CD14-positive monocyte (primary cell): ENCODE results near the gene ZNF592. TPM values are rescaled to one million over a fixed set of nuclear protein-coding genes. Genes with fewer than 3 reads are reported as not detected.

Experiments used
- DNase-seq, 3 donors: peaks; one replicate each; pipeline ENCODE4 v3.0.0-alpha.2; 2011 to 2022
- H2AFZ ChIP-seq: 2 replicates; pipeline ENCODE4 v1.6.0; 2012; ENCODE audit warnings: mild to moderate bottlenecking, low read depth, low read length, inconsistent platforms; ENCODE audit not compliant: insufficient read depth, poor library complexity, severe bottlenecking
- H3K27ac ChIP-seq, 2 donors: 1 replicate in 1 of 2; 2 replicates in 1 of 2; pipeline ENCODE4 v1.5.1; 2012 to 2013; ENCODE audit warnings: low read length in 2 of 2, control low read depth in 1 of 2, inconsistent platforms in 1 of 2, low read depth in 1 of 2, mild to moderate bottlenecking in 1 of 2
- H3K27me3 ChIP-seq, 2 donors: one replicate each; pipeline versions ENCODE4 v1.6.0 to v1.6.1; 2011 to 2013; ENCODE audit warnings: low read length in 2 of 2; ENCODE audit not compliant: control insufficient read depth in 2 of 2, insufficient read depth in 2 of 2
- H3K36me3 ChIP-seq, 2 donors: replicated peaks in 1 of 2; 1 replicate in 1 of 2; 2 replicates in 1 of 2; pipeline versions ENCODE4 v1.5.1 to v1.6.1; 2012 to 2013; ENCODE audit warnings: low read length in 2 of 2, control low read depth in 1 of 2, inconsistent platforms in 1 of 2, mild to moderate bottlenecking in 1 of 2; ENCODE audit not compliant: insufficient read depth in 2 of 2, control insufficient read depth in 1 of 2
- H3K4me1 ChIP-seq, 2 donors: 1 replicate in 1 of 2; 2 replicates in 1 of 2; pipeline versions ENCODE4 v1.5.1 to v1.6.1; 2012 to 2013; ENCODE audit warnings: low read length in 2 of 2, control low read depth in 1 of 2, inconsistent platforms in 1 of 2, mild to moderate bottlenecking in 1 of 2, moderate library complexity in 1 of 2; ENCODE audit not compliant: insufficient read depth in 2 of 2, control insufficient read depth in 1 of 2
- H3K4me2 ChIP-seq: replicated peaks from 2 replicates; pipeline ENCODE3; 2012; ENCODE audit warnings: low read length, moderate library complexity, mild to moderate bottlenecking; ENCODE audit not compliant: poor library complexity, severe bottlenecking; ENCODE audit errors: extremely low read depth
- H3K4me3 ChIP-seq, 3 experiments: fragments of 200-600 bp in 1 of 3; sonication (generic) in 1 of 3; replicated peaks in 1 of 3; 1 replicate in 2 of 3; 2 replicates in 1 of 3; pipeline ENCODE4 v1.5.1; 2011 to 2013; ENCODE audit warnings: low read length in 3 of 3, mild to moderate bottlenecking in 3 of 3, control low read depth in 2 of 3, low read depth in 2 of 3, inconsistent platforms in 1 of 3, moderate library complexity in 1 of 3
- H3K79me2 ChIP-seq: 2 replicates; pipeline ENCODE4 v1.6.0; 2012; ENCODE audit warnings: mild to moderate bottlenecking, control low read depth, inconsistent platforms, low read length, moderate library complexity; ENCODE audit not compliant: insufficient read depth
- H3K9ac ChIP-seq: 2 replicates; pipeline ENCODE4 v1.6.0; 2017; ENCODE audit warnings: low read length, mild to moderate bottlenecking; ENCODE audit not compliant: insufficient read depth, poor library complexity, severe bottlenecking
- H3K9me3 ChIP-seq, 2 donors: replicated peaks in 1 of 2; 1 replicate in 1 of 2; 2 replicates in 1 of 2; pipeline versions ENCODE4 v1.5.1 to v1.6.1; 2012 to 2013; ENCODE audit warnings: low read length in 2 of 2, control low read depth in 1 of 2; ENCODE audit not compliant: control insufficient read depth in 1 of 2, insufficient read depth in 1 of 2
- H4K20me1 ChIP-seq: 2 replicates; pipeline ENCODE4 v1.6.0; 2012; ENCODE audit warnings: mild to moderate bottlenecking, low read length, control low read depth, moderate library complexity; ENCODE audit not compliant: insufficient read depth
- H3K27ac Mint-ChIP-seq, 7 donors: one replicate each; pipeline ENCODE4 v1.8.0; 2020; ENCODE audit warnings: mild to moderate bottlenecking in 7 of 7, mixed read lengths in 7 of 7, moderate library complexity in 6 of 7, inconsistent platforms in 2 of 7
- H3K27me3 Mint-ChIP-seq, 3 donors: one replicate each; pipeline ENCODE4 v1.8.0; 2021 to 2022; ENCODE audit warnings: low read depth in 3 of 3, mild to moderate bottlenecking in 3 of 3, mixed read lengths in 3 of 3, moderate library complexity in 3 of 3, inconsistent platforms in 1 of 3
- H3K36me3 Mint-ChIP-seq, 2 donors: one replicate each; pipeline ENCODE4 v1.8.0; 2020; ENCODE audit warnings: mixed read lengths in 2 of 2, inconsistent platforms in 1 of 2, mild to moderate bottlenecking in 1 of 2
- H3K4me1 Mint-ChIP-seq: one replicate; pipeline ENCODE4 v1.8.0; 2020; ENCODE audit warnings: mild to moderate bottlenecking, mixed read lengths
- H3K4me3 Mint-ChIP-seq, 2 donors: one replicate each; pipeline ENCODE4 v1.8.0; 2020; ENCODE audit warnings: mild to moderate bottlenecking in 2 of 2, mixed read lengths in 2 of 2, moderate library complexity in 1 of 2
- H3K9me3 Mint-ChIP-seq, 7 donors: one replicate each; pipeline ENCODE4 v1.8.0; 2020 to 2022; ENCODE audit warnings: mixed read lengths in 7 of 7, mild to moderate bottlenecking in 6 of 7, moderate library complexity in 6 of 7, inconsistent platforms in 2 of 7
- CTCF ChIP-seq: fragments of 200-600 bp; IDR thresholded peaks from one replicate; pipeline ENCODE4 v1.8.0; 2022; ENCODE audit warnings: antibody characterized with exemption, mild to moderate bottlenecking
- WGBS: methylation state at CpG from one replicate; pipeline ENCODE4 v1.1.5; 2013; ENCODE audit warnings: missing lambda C conversion rate; ENCODE audit not compliant: insufficient coverage; 5-methylcytosine and 5-hydroxymethylcytosine counted together
- intact Hi-C, 2 donors: fragments of 100-400 bp; cut with micrococcal nuclease; formaldehyde crosslinking; loops; one replicate each; pipeline versions ENCODE4 v1.15.0 to v1.15.1; 2023
- polyA plus RNA-seq, 3 donors: library from polyadenylated mRNA; depleted of rRNA in 1 of 3; unstranded in 2 of 3; stranded (reverse) in 1 of 3; fragments of 300-500 nt in 2 of 3; fragments of >200 nt in 1 of 3; fragmentation: Illumina TruSeq in 2 of 3; gene quantifications; 1 replicate in 2 of 3; 2 replicates in 1 of 3; pipeline ENCODE4 v1.2.3, GENCODE V29; 2012 to 2021

Gene ZNF592
- polyA plus RNA-seq, 3 donors: 2.8 to 43.6 (median 5.0) TPM

DNA sequence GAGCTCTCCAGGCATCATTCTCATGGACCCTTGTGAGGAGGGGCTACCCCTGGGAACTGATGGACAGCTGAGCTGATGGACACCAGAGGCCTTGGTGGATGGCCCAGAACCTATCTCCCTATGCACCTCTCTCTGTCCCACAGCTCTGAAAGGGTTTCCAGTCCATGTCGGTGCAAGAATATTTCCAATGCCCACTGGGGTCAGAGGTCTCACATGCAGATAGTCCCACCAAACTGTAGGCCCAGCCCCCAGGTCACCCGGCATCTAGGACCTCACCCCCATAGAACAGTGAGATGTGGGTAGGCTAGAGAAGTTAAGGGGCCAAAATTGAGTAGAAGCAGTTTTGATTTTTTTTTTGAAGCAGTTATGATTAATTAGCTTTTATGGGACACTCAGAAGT, 71.4 kb downstream of the ZNF592 start:
- H3K4me3 ChIP-seq: no peak overlapping the region
- Mint-ChIP-seq H3K4me1 (peaks cover 23% of the 10 kb centered on the region), H3K27me3 (peaks cover 5 to 13% (median 13%) of the 10 kb centered on the region in 3 donors), H3K9me3 (no peaks in the 10 kb centered on the region), H3K4me3 (no peak overlapping the region), H3K36me3 (peaks cover 0 to 2% of the 10 kb centered on the region in 2 donors), H3K27ac (no peak overlapping the region)
- H3K4me2 ChIP-seq: no peak overlapping the region
- no peaks in the 10 kb centered on the region for H3K9me3 ChIP-seq
- DNase-seq: no peak
- WGBS: no CpG with 5 or more reads among the region's 2 CpGs
- no peaks in the 10 kb centered on the region for H3K36me3 ChIP-seq
- no peaks in the 10 kb centered on the region for H3K79me2 ChIP-seq
- H4K20me1 ChIP-seq: no peaks in the 10 kb centered on the region
- H2AFZ ChIP-seq: no peak overlapping the region
- H3K27me3 ChIP-seq: peaks cover 0 to 4% of the 10 kb centered on the region in 2 donors
- H3K4me1 ChIP-seq: peaks cover 14 to 24% of the 10 kb centered on the region in 2 donors
- no peak overlapping the region for H3K9ac ChIP-seq
- H3K27ac ChIP-seq: no peak overlapping the region
- intact Hi-C loops: no loop called here
- TF ChIP-seq CTCF: no peak

DNA sequence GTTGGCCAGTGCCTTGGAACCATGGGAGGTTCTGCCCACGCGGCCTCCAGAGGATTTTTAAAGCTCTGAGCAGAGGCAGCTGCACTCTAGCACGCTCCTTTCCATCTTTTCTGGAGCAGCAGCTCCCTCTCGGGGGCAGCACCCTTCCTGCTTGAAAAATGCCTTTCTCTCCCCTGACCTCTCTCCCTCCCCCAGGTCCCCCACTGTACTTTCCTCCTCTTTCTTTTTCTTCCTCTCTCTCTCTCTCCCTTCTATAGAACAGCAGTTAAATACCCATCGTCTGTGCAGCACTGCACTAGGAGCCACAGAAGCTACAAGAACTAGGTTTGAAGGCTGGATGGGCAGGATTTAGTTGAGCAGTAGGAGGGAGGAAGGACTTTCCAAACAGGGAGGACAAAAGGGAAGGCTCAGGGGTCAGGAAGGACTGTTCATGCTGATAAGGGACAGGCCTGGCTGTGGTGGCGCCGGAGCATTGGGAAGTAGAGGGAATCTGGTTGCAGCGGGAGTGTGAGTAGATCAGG, 73.2 kb downstream of the ZNF592 start:
- H3K27ac ChIP-seq: no peak overlapping the region
- no peak overlapping the region for H3K4me2 ChIP-seq
- intact Hi-C loops: no loop called here
- Mint-ChIP-seq H3K36me3 (peaks cover 0 to under 1% of the 10 kb centered on the region in 2 donors), H3K4me1 (peaks cover 8% of the 10 kb centered on the region), H3K27me3 (peaks cover 6 to 12% (median 11%) of the 10 kb centered on the region in 3 donors), H3K4me3 (no peak overlapping the region), H3K9me3 (no peaks in the 10 kb centered on the region), H3K27ac (peak overlapping the region in 1 of 7 donors; percentile 31)
- no peak overlapping the region for H2AFZ ChIP-seq
- no peaks in the 10 kb centered on the region for H3K79me2 ChIP-seq
- no peak overlapping the region for H3K9ac ChIP-seq
- no peak for TF ChIP-seq CTCF
- H3K36me3 ChIP-seq: no peaks in the 10 kb centered on the region
- WGBS: 60% methylated on average over 5 of the region's 8 CpGs
- H3K4me3 ChIP-seq: no peak overlapping the region
- no peak for DNase-seq
- H4K20me1 ChIP-seq: no peaks in the 10 kb centered on the region
- H3K9me3 ChIP-seq: no peaks in the 10 kb centered on the region
- H3K4me1 ChIP-seq: peaks cover 3 to 12% of the 10 kb centered on the region in 2 donors
- H3K27me3 ChIP-seq: peaks cover 0 to 4% of the 10 kb centered on the region in 2 donors
